ENCODE data around the gene OTX2. TPM values are rescaled to one million over a fixed set of nuclear protein-coding genes. Genes with fewer than 3 reads are reported as not detected.

OTX2 gene
- total and polyA plus RNA-seq, 9 donors, result 0.06 TPM; not detected in 8

GRCh38 chr14:56751471-56751870 lies 58.8 kb downstream of the OTX2 start:
- TF ChIP-seq EP300 (IDR thresholded peaks at IDR 0.05) (no peak), CTCF (IDR thresholded peaks at IDR 0.05) (no peak), POLR2A (IDR thresholded peaks at IDR 0.05) (no peak)
- H3K9me3 ChIP-seq, result no peaks in the 10 kb centered on the region
- intact Hi-C loops (cut with DNase I), result no loop called here

More at GRCh38 chr14:56751471-56751870, 58.8 kb downstream of the OTX2 start:
- DNase-seq, result no peak
- Histone ChIP-seq H3K27me3 (no peaks in the 10 kb centered on the region), H3K4me3 (no peak overlapping the region), H3K4me1 (ENCODE audit: insufficient read depth) (no peaks in the 10 kb centered on the region), H3K36me3 (no peaks in the 10 kb centered on the region), H3K27ac (no peak overlapping the region)
- WGBS, 3 donors, result 25 to 29% (median 27%) methylated on average over 2 of the region's 2 CpGs

Small RNA genes lying within 50 kb of the gene (small RNA-seq; reads per million reads assigned to genes)
- not detected for gene RN7SL461P
- not detected for gene RNU6-1204P

Other genes starting within 250 kb of the OTX2 start
- 10 to 100 TPM; 18.8 to 28.1 (median 21.5) TPM for gene TMEM260, start 230.7 kb downstream of the OTX2 start, total RNA-seq
- 10 to 100 TPM; 12.8 to 24.0 TPM for gene TMEM260, start 230.7 kb downstream of the OTX2 start, polyA plus RNA-seq

All from ovary (tissue), 9 donors.